A673 (cell line): ENCODE results near the gene PIK3AP1. TPM values are rescaled to one million over a fixed set of nuclear protein-coding genes. Genes with fewer than 3 reads are reported as not detected.

Experiments
- BruUV-seq: library from RNA; stranded (reverse); fragments of 400-500 nt; replicated peaks from 2 replicates; lab custom pipeline; 2021; lab: Mats Ljungman, UMichigan
- CTCF ChIA-PET: fragments of 300-600 bp; sonication (Branson Sonifier 250); formaldehyde crosslinking; loops from one replicate; lab custom pipeline; 2022; ENCODE audit warnings: antibody characterized with exemption; lab: Charles Lee
- POLR2A ChIA-PET: fragments of 300-600 bp; sonication (Branson Sonifier 250); formaldehyde crosslinking; loops from one replicate; lab custom pipeline; 2022; ENCODE audit warnings: antibody characterized with exemption; ENCODE audit not compliant: low non-redundant PET; lab: Charles Lee
- DNase-seq: peaks from one replicate; pipeline ENCODE4 v3.0.0-alpha.2; 2015; ENCODE audit warnings: low spot score
- H3K27ac ChIP-seq: fragments of 200-600 bp; sonication (generic); 2 replicates; pipeline ENCODE4 v1.5.1; 2016; ENCODE audit warnings: mixed run types, low read depth, mild to moderate bottlenecking, mixed read lengths, antibody characterized with exemption, low read length; ENCODE audit not compliant: poor library complexity, severe bottlenecking
- H3K27me3 ChIP-seq: fragments of 200-600 bp; sonication (generic); replicated peaks from 2 replicates; pipeline ENCODE4 v1.6.1; 2017; ENCODE audit warnings: mixed run types, low read depth, mild to moderate bottlenecking, mixed read lengths, antibody characterized with exemption, low read length; ENCODE audit not compliant: insufficient read depth, poor library complexity
- H3K36me3 ChIP-seq: fragments of 200-600 bp; sonication (generic); 2 replicates; pipeline ENCODE4 v1.6.1; 2016; ENCODE audit warnings: mixed run types, mild to moderate bottlenecking, mixed read lengths, antibody characterized with exemption, low read length; ENCODE audit not compliant: insufficient read depth, poor library complexity, severe bottlenecking
- H3K4me1 ChIP-seq: fragments of 200-600 bp; sonication (generic); 2 replicates; pipeline ENCODE4 v1.6.1; 2017; ENCODE audit warnings: mixed run types, mild to moderate bottlenecking, mixed read lengths, antibody characterized with exemption, low read length; ENCODE audit not compliant: insufficient read depth, poor library complexity, severe bottlenecking
- H3K4me3 ChIP-seq: fragments of 200-600 bp; sonication (generic); 2 replicates; pipeline ENCODE4 v1.5.1; 2016; ENCODE audit warnings: low read depth, mixed run types, mild to moderate bottlenecking, mixed read lengths, low read length; ENCODE audit not compliant: poor library complexity, severe bottlenecking
- H3K9me3 ChIP-seq: fragments of 200-600 bp; sonication (generic); 2 replicates; pipeline ENCODE4 v1.6.1; 2016; ENCODE audit warnings: mixed run types, low read depth, mild to moderate bottlenecking, mixed read lengths, antibody characterized with exemption, low read length; ENCODE audit not compliant: poor library complexity, severe bottlenecking
- CTCF ChIP-seq: fragments of 300-800, 200-600 bp; sonication (generic); conservative IDR thresholded peaks from 2 replicates; pipeline ENCODE4 v1.5.1; 2017; ENCODE audit warnings: low read depth, mild to moderate bottlenecking, antibody characterized with exemption, low read length, moderate library complexity, mixed read lengths
- EZH2 ChIP-seq: fragments of 200-600 bp; sonication (generic); IDR thresholded peaks from 2 replicates; pipeline ENCODE4 v1.6.1; 2017; ENCODE audit warnings: borderline replicate concordance, low read depth, mild to moderate bottlenecking, mixed read lengths, antibody characterized with exemption, low read length; ENCODE audit not compliant: poor library complexity, severe bottlenecking
- intact Hi-C: fragments of 100-400 bp; cut with micrococcal nuclease; formaldehyde crosslinking; loops from one replicate; pipeline ENCODE4 v1.10.0; 2022; ENCODE audit not compliant: unreplicated experiment
- total RNA-seq: library from RNA; stranded (reverse); gene quantifications from 2 replicates; pipeline ENCODE4 v1.2.3, GENCODE V29; 2021

Gene PIK3AP1
- total RNA-seq, 1 experiment from 2014 or later: 0.24 TPM

GRCh38 chr10:96714746-96715255, 5.5 kb downstream of the PIK3AP1 start:
- DNase-seq: no peak
- H3K27ac ChIP-seq: no peak overlapping the region
- no peaks in the 10 kb centered on the region for H3K9me3 ChIP-seq
- no peaks in the 10 kb centered on the region for H3K36me3 ChIP-seq
- intact Hi-C loops: no loop called here
- peaks cover 6% of the 10 kb centered on the region for H3K27me3 ChIP-seq
- CTCF ChIA-PET: no interaction called here
- no peaks in the 10 kb centered on the region for H3K4me1 ChIP-seq
- H3K4me3 ChIP-seq: no peak overlapping the region
- TF ChIP-seq EZH2: no peak
- no peak for TF ChIP-seq CTCF
- POLR2A ChIA-PET: no interaction called here
- no TSS peak for BruUV-seq

GRCh38 chr10:96714031-96714590, 6.2 kb downstream of the PIK3AP1 start:
- no TSS peak for BruUV-seq
- H3K27ac ChIP-seq: no peak overlapping the region
- no peak for DNase-seq
- intact Hi-C loops: no loop called here
- POLR2A ChIA-PET: no interaction called here
- no peaks in the 10 kb centered on the region for H3K9me3 ChIP-seq
- no peaks in the 10 kb centered on the region for H3K36me3 ChIP-seq
- CTCF ChIA-PET: no interaction called here
- TF ChIP-seq CTCF: no peak
- TF ChIP-seq EZH2: no peak
- H3K4me1 ChIP-seq: no peaks in the 10 kb centered on the region
- no peak overlapping the region for H3K4me3 ChIP-seq
- no peaks in the 10 kb centered on the region for H3K27me3 ChIP-seq

DNA sequence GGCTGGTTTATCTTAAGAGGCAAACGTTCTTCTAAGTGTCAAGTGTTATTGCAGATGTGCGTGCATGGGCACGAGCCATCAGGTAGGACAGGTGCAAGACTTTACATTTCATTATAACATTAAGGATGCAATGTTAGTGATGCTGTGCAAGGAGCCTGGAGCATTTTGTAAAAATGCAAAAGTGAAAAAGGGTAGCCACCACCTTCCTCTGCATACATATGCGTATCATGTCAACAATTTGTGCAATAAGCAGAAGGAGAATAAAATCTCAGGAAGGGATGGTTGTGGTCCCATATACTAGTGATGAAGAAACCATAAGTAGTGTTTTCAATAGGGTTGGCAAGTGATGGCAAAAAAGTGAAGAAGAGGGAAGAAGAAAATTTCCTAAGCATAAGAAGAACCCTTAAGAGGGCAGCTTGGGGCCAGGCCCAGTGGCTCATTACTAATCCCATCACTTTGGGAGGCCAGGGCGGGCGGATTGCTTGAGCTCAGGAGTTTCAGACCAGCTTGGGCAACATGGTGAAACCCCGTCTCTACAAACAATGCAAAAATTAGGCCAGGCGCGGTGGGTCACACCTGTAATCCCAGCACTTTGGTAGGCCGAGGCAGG, 7.5 kb downstream of the PIK3AP1 start:
- intact Hi-C loops: no loop called here
- Histone ChIP-seq H3K27me3 (no peaks in the 10 kb centered on the region), H3K27ac (no peak overlapping the region), H3K4me1 (no peaks in the 10 kb centered on the region), H3K9me3 (no peaks in the 10 kb centered on the region), H3K4me3 (no peak overlapping the region), H3K36me3 (no peaks in the 10 kb centered on the region)
- DNase-seq: no peak
- ChIA-PET CTCF (interaction anchor here (0.6 kb wide), 1 partner anchor 375 kb away, joined by 6 read pairs; no protein-coding TSS in a partner anchor), POLR2A (no interaction called here)
- no TSS peak for BruUV-seq
- TF ChIP-seq CTCF (no peak), EZH2 (no peak)
